H1 (cell line): ENCODE measurements around the gene ZNF660.

ENCODE experiments used
- BACH1 ChIP-seq: IDR thresholded peaks from 2 replicates; pipeline ENCODE4 v1.6.1; 2012; ENCODE audit warnings: low read length, improper control_type of control experiment
- CEBPB ChIP-seq: IDR thresholded peaks from 2 replicates; pipeline ENCODE4 v1.6.1; 2012; ENCODE audit warnings: low read depth, low read length
- CHD1 ChIP-seq: IDR thresholded peaks from 2 replicates; pipeline ENCODE4 v1.6.1; 2012; ENCODE audit warnings: low read depth, low read length, improper control_type of control experiment
- CTCF ChIP-seq, 3 experiments: IDR thresholded peaks; 1 replicate in 2 of 3; 2 replicates in 1 of 3; pipeline versions ENCODE4 v1.5.1 to v1.6.1; 2011; ENCODE audit warnings: low read length in 3 of 3, mild to moderate bottlenecking in 3 of 3, inconsistent platforms in 2 of 3, low read depth in 1 of 3, moderate library complexity in 1 of 3; ENCODE audit not compliant: insufficient read depth in 1 of 3; ENCODE audit errors: control extremely low read depth in 1 of 3
- E2F6 ChIP-seq: IDR thresholded peaks from 2 replicates; pipeline ENCODE4 v1.6.1; 2012; ENCODE audit warnings: inconsistent platforms
- EP300 ChIP-seq, 2 experiments: IDR thresholded peaks; 1 replicate in 1 of 2; 2 replicates in 1 of 2; pipeline ENCODE4 v1.6.1; 2011 to 2012; ENCODE audit warnings: low read depth in 2 of 2, low read length in 2 of 2, mild to moderate bottlenecking in 2 of 2, borderline replicate concordance in 1 of 2, inconsistent platforms in 1 of 2, moderate library complexity in 1 of 2
- EZH2 ChIP-seq: fragments of 200-600 bp; sonication (generic); IDR thresholded peaks from 2 replicates; pipeline ENCODE4 v1.7.1; 2012; ENCODE audit warnings: low read depth, mild to moderate bottlenecking, moderate library complexity, low read length, inconsistent platforms; ENCODE audit not compliant: severe bottlenecking
- GABPA ChIP-seq: IDR thresholded peaks from 2 replicates; pipeline ENCODE4 v1.6.1; 2011; ENCODE audit warnings: mild to moderate bottlenecking, low read length, moderate library complexity, borderline replicate concordance; ENCODE audit not compliant: insufficient read depth
- JUN ChIP-seq: IDR thresholded peaks from 2 replicates; pipeline ENCODE4 v1.6.1; 2011; ENCODE audit warnings: low read depth, mild to moderate bottlenecking, improper control_type of control experiment, low read length
- KDM5A ChIP-seq: fragments of 200-600 bp; IDR thresholded peaks from 2 replicates; pipeline ENCODE4 v1.7.1; 2012; ENCODE audit warnings: mild to moderate bottlenecking, low read length, inconsistent platforms, mixed read lengths
- MAX ChIP-seq: IDR thresholded peaks from 2 replicates; pipeline ENCODE4 v1.6.1; 2012; ENCODE audit warnings: inconsistent platforms
- POLR2AphosphoS5 ChIP-seq: IDR thresholded peaks from 2 replicates; pipeline ENCODE4 v1.6.1; 2011; ENCODE audit warnings: low read depth, low read length
- SRF ChIP-seq: IDR thresholded peaks from 2 replicates; pipeline ENCODE4 v1.6.1; 2011; ENCODE audit warnings: mild to moderate bottlenecking, low read depth, low read length, moderate library complexity
- TAF1 ChIP-seq: IDR thresholded peaks from 2 replicates; pipeline ENCODE4 v1.6.1; 2011; ENCODE audit warnings: mild to moderate bottlenecking, low read depth, low read length

GRCh38 chr3:44584646-44585501 lies at the start of gene ZNF660:
- TF ChIP-seq BACH1 (no peak), POLR2AphosphoS5 (peak; percentile 90; the same call in 1 of the 2 replicates), EZH2 (no peak), CEBPB (no peak), TAF1 (peak; percentile 91), MAX (peak; percentile 48), SRF (no peak), CTCF (IDR thresholded peaks at IDR 0.05; ENCODE audit: control extremely low read depth in 1 of 3, insufficient read depth in 1 of 3, low read depth in 1 of 3, low read length in 3 of 3) (no peak), CHD1 (no peak), GABPA (no peak), KDM5A (no peak; the same call in 1 of the 2 replicates), E2F6 (peak; percentile 11; the same call in 1 of the 2 replicates), EP300 (IDR thresholded peaks at IDR 0.05; ENCODE audit: borderline replicate concordance in 1 of 2, low read depth in 2 of 2, low read length in 2 of 2) (0 out of 3 replicates have a peak, but pooled peaks of 1 of the 2 experiments have one; percentile 20), JUN (no peak)
